IPS-15b (cell line): ENCODE measurements around the gene MYO1H.

Experiments
- H3K27me3 ChIP-seq: one replicate; pipeline ENCODE4 v1.6.1; 2013; ENCODE audit warnings: low read length; ENCODE audit not compliant: control insufficient read depth, insufficient read depth
- H3K36me3 ChIP-seq: one replicate; pipeline ENCODE4 v1.6.1; 2013; ENCODE audit warnings: low read length; ENCODE audit not compliant: control insufficient read depth, insufficient read depth
- H3K4me1 ChIP-seq: one replicate; pipeline ENCODE4 v1.6.1; 2013; ENCODE audit warnings: mild to moderate bottlenecking, low read length; ENCODE audit not compliant: control insufficient read depth, insufficient read depth
- H3K4me3 ChIP-seq: one replicate; pipeline ENCODE4 v1.5.1; 2013; ENCODE audit warnings: low read depth, low read length
- H3K9ac ChIP-seq: one replicate; pipeline ENCODE4 v1.6.1; 2013; ENCODE audit warnings: low read depth, mild to moderate bottlenecking, low read length
- H3K9me3 ChIP-seq: one replicate; pipeline ENCODE4 v1.6.1; 2013; ENCODE audit warnings: mild to moderate bottlenecking, low read length; ENCODE audit not compliant: control insufficient read depth, insufficient read depth

The MYO1H gene

DNA sequence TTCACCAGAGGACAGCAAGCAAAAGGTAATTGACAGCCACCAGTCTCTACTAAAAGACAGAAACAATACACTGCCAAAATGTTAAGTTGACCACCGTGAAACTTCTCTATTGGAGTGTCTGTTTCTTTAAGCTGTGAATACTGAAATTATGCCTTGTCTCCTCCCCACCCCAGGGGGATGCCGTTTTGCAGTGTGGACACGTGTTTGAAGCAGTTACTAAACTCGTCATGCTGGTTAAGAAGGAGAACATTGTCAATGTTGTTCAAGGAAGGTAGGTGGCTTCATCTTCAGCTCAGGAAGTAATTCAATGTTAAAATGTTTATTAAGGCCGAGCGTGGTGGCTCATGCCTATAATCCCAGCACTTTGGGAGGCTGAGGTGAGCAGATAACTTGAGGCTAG lies 96.6 kb downstream of the MYO1H start:
- Histone ChIP-seq H3K9ac (no peak overlapping the region), H3K36me3 (peaks cover 8% of the 10 kb centered on the region), H3K4me3 (no peak overlapping the region), H3K4me1 (no peaks in the 10 kb centered on the region), H3K27me3 (no peaks in the 10 kb centered on the region), H3K9me3 (no peaks in the 10 kb centered on the region)

DNA sequence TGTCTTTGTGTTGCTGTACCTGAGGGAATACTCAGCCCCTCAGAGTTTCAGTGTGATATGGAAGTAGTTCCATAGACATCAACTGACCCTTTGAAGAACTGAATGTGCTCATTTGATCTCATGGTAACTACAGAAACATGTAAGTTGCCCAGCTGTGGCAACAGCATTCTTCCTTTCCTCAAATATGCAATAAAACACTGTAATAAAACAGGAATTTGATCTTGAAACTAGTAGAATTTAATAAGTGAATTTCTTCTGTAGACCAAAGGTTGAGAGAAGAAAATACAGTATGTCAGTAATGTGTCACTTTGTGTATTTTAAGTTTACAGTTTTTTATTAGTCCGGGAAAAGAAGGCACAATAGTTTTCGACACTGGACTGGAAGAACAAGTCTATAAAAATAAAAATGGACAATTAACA lies 97.5 kb downstream of the MYO1H start:
- Histone ChIP-seq H3K9me3 (no peaks in the 10 kb centered on the region), H3K9ac (no peak overlapping the region), H3K36me3 (peaks cover 9% of the 10 kb centered on the region), H3K4me3 (no peak overlapping the region), H3K27me3 (no peaks in the 10 kb centered on the region), H3K4me1 (no peaks in the 10 kb centered on the region)

DNA sequence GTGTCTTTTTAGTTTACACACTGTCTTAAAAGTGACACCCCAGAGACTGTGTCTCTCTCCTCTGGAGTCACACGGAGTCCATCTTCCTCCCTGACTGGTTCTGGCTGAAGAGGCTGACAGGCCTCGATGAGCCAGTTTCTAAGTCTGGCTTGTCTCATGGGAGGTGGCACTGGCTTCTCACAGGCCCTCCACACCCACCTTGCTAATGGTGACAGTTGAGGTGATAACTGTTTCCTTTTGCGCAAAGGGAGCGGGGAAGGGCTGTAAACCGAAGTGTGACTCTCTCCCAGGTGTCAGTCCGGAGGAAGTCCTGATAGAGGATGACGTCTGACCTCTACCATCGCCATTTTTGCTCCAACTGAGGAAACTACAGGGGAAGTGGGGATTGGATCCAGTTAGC lies 99.2 kb downstream of the MYO1H start:
- no peaks in the 10 kb centered on the region for H3K27me3 ChIP-seq
- no peaks in the 10 kb centered on the region for H3K4me1 ChIP-seq
- H3K36me3 ChIP-seq: peaks cover 24% of the 10 kb centered on the region
- no peak overlapping the region for H3K4me3 ChIP-seq
- H3K9ac ChIP-seq: no peak overlapping the region
- H3K9me3 ChIP-seq: no peaks in the 10 kb centered on the region

DNA sequence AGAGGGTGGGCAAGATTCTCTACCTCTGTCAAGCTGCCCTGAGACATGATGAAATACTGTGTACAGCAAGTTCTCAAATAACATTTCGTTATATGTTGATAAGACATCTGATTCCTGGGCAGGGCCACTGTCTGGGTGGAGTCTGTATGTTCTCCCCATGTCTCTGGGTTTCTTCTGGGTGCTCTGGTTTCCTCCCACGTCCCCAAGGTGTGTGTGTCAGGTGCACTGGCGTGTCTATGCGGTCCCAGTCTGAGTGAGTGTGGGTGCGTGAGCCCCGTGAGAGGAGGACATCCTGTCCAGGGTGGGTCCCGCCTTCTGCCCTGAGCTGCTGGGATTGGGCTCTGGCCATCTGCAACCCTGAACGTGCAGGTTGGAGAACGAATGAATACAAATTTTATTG lies 99.8 kb downstream of the MYO1H start:
- no peaks in the 10 kb centered on the region for H3K27me3 ChIP-seq
- H3K9me3 ChIP-seq: no peaks in the 10 kb centered on the region
- H3K9ac ChIP-seq: no peak overlapping the region
- H3K4me1 ChIP-seq: no peaks in the 10 kb centered on the region
- H3K36me3 ChIP-seq: peaks cover 28% of the 10 kb centered on the region
- H3K4me3 ChIP-seq: no peak overlapping the region

DNA sequence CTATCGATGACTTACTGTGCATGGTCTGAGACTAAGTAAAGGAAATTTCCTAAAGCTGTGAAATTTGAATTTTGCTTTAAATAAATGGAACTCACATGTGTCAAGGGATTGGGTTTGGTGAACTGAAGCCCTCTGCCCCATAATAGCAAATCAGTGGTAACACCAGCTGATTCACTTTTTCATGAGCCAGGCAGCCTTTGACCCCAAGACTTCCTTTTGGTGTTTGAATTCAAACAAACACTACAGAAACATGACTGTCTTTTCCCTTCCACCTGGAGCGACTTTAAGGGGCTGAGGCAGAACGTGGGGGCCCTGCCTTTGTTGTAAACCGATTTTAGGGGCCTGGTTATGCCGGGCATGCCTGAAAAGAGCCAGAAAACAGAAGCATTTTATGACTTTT lies 100.6 kb downstream of the MYO1H start:
- H3K9ac ChIP-seq: no peak overlapping the region
- H3K4me1 ChIP-seq: no peaks in the 10 kb centered on the region
- no peaks in the 10 kb centered on the region for H3K27me3 ChIP-seq
- no peaks in the 10 kb centered on the region for H3K9me3 ChIP-seq
- peaks cover 30% of the 10 kb centered on the region for H3K36me3 ChIP-seq
- no peak overlapping the region for H3K4me3 ChIP-seq

DNA sequence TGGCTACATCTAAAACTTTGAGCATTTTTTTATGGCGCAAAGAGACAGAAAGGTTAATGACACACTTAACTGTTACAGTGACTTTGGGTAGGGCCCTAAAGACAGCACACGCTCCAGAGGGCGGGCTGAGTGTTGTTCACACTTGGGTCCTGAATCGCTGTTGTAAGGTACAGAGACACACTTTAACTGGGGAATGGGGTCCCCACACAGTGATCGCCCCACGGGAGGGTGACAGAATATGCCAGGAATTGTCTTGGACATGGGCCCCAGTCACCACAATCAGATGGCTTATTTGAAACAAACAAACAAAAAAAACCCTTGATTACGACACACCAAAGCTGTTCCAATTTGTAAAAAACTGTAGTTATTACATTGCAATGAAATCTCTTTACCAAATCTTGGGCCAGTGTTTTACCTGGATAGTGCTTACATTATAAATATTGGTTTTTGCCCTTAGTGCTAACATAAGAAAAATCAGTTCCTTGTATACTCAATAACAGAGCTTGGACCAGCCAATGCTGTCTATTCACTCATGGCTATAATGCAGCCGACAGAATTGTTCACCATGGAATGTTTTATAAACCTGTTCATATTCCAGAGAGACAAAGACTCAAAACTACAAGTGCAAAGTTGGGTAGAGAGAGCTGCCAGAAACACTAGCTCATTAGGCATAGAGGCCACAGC lies 101.1 kb downstream of the MYO1H start:
- Histone ChIP-seq H3K4me1 (no peaks in the 10 kb centered on the region), H3K27me3 (no peaks in the 10 kb centered on the region), H3K9ac (no peak overlapping the region), H3K9me3 (no peaks in the 10 kb centered on the region), H3K4me3 (no peak overlapping the region), H3K36me3 (peaks cover 36% of the 10 kb centered on the region)

DNA sequence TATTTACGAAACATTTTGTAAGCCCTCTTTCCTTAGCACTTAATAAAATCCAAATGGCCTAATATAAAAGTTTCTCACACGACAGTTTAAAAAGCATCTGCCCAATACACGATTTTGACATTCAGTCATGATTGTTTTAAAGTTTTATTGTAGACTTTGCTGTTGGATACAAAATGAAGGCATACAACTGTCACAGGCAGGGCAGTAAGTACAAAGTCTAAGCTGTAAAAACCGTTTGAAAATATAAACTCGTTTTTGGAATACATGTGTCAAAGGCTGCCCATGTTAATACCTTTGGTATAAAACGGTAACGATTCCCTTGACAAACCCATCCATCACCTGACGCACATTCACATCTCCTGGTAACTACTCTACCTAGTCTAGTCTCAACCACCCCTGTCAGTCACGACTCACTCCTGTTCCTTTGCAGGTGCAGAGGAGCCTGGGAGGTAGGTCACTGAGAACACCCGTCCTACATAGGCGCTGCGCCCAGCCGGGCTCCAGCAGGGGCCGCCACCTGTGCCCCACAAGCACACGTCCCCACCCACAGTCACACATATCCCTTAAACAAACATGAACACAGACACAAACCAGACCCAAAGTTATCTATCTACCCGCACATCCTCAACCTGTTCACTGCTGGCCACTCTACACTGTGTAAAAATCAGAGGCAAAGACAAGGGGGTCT lies 102.3 kb downstream of the MYO1H start:
- Histone ChIP-seq H3K9ac (no peak overlapping the region), H3K4me3 (no peak overlapping the region), H3K4me1 (no peaks in the 10 kb centered on the region), H3K9me3 (no peaks in the 10 kb centered on the region), H3K27me3 (no peaks in the 10 kb centered on the region), H3K36me3 (peaks cover 36% of the 10 kb centered on the region)

DNA sequence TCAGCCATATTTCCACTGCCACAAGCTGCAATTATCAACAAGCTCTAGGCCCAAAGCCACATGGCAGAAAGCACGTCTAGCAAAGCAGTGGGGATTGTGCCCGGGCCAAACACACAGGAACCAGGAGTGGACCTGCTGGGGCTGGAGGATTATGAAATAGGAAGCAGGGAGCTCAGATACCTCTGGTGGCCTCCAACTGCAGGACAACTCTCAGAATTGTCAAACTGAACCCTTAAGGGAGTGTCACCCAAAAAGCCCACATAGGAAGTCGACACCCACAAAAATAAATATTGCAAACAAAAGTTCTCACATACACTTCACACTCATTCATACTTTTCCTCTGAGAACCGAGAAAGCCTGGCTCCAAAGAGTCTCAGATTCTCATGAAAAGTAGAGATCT lies 103.3 kb downstream of the MYO1H start:
- Histone ChIP-seq H3K9ac (no peak overlapping the region), H3K4me1 (no peaks in the 10 kb centered on the region), H3K4me3 (no peak overlapping the region), H3K27me3 (no peaks in the 10 kb centered on the region), H3K36me3 (peaks cover 38% of the 10 kb centered on the region), H3K9me3 (no peaks in the 10 kb centered on the region)

DNA sequence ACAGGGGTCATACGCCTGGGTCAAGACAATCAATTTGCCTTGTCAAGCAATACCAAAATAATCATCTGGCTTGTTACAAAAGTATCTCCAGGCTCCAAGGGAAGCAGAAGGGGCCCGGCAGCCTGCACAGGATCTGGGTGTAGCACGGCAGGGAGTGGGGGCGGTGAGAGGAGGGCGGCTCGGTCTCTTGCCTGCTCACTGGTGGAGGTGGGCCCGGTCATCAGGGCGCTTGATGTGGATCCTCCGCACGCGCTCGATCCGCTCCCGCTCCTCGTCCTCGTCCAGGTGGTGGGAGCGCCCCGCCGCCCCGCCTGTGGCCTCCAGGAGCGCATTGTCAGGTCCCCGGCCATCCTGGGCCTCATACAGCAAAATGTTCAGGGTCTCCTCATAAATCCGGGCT lies 103.7 kb downstream of the MYO1H start:
- Histone ChIP-seq H3K4me1 (no peaks in the 10 kb centered on the region), H3K36me3 (peaks cover 43% of the 10 kb centered on the region), H3K4me3 (no peak overlapping the region), H3K27me3 (no peaks in the 10 kb centered on the region), H3K9me3 (no peaks in the 10 kb centered on the region), H3K9ac (no peak overlapping the region)

DNA sequence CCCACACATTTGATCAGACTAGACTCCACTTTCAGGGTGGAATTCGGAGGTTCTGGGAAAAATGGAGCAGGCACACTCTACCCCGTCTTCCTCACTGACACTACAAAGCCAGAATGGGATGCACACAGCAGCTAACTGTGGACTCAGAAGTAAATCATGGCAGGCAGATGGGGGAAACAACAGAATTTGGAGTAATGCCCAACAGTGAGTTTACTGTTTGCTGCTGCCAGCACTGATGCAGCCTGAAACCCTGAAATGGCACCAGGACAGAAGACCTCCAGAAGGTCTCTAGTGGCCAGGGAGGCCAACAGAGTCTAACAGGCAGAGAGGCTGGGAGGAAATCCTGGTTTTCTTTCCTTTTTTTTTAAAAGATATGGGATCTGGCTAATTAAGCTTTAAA lies 104.8 kb downstream of the MYO1H start:
- H3K9me3 ChIP-seq: no peaks in the 10 kb centered on the region
- H3K9ac ChIP-seq: no peak overlapping the region
- no peaks in the 10 kb centered on the region for H3K27me3 ChIP-seq
- H3K4me1 ChIP-seq: peaks cover 4% of the 10 kb centered on the region
- H3K36me3 ChIP-seq: peaks cover 40% of the 10 kb centered on the region
- H3K4me3 ChIP-seq: no peak overlapping the region

DNA sequence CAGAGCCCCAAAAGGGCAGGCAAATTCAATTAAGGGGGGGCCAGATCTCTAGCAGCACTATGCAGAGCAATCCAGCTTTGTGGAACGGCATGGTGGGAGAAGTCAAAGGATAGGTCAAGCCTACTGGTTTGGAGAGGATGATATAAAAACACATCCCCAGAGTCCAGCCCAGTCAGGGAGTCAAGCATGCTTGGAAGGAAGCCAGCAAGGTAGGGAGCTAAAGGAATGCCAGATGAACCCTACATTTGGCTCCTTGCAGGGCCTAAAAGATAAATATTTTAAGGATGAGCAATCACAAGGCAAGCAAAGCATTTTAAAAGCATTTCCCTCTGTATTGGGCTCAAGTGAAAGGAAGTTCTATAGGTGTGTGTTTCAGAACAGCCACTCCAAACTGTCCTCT lies 108.0 kb downstream of the MYO1H start:
- Histone ChIP-seq H3K9ac (no peak overlapping the region), H3K4me1 (peaks cover 31% of the 10 kb centered on the region), H3K4me3 (no peak overlapping the region), H3K9me3 (no peaks in the 10 kb centered on the region), H3K27me3 (no peaks in the 10 kb centered on the region), H3K36me3 (peaks cover 34% of the 10 kb centered on the region)

DNA sequence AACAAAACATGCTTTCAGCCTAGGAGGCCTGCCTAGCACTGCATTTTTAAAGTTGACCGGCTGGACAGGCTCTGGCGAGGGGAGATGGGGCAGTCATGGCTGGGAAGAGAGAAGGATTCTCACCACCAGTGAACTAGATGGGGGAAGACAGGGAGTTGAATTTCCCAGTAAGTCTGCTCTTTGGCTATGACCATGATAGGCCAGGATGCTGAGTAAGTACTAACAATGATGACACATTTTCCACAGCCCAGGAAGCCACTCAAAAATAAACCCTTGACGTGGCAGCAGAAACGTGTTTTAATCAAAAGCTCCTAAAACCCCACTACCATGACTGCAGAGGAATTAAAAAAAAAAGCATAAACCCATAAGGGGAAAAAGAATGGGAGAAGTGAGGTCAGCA lies 110.4 kb downstream of the MYO1H start:
- H3K9ac ChIP-seq: peak overlapping the region; percentile 55
- H3K4me3 ChIP-seq: peak overlapping the region; percentile 4
- peaks cover 18% of the 10 kb centered on the region for H3K36me3 ChIP-seq

More for the DNA sequence above, 110.4 kb downstream of the MYO1H start:
- Histone ChIP-seq H3K4me1 (peaks cover 54% of the 10 kb centered on the region), H3K27me3 (no peaks in the 10 kb centered on the region), H3K9me3 (no peaks in the 10 kb centered on the region)
